ENCODE data around the gene LIPC. TPM values are rescaled to one million over a fixed set of nuclear protein-coding genes. Genes with fewer than 3 reads are reported as not detected.

LIPC gene
- total and polyA plus RNA-seq, 9 of the 15 experiments (the other 6 are each of a cell fraction or from before 2014, with no cell fraction given), result 0.07 to 0.41 (median 0.11) TPM; not detected in 2

DNA sequence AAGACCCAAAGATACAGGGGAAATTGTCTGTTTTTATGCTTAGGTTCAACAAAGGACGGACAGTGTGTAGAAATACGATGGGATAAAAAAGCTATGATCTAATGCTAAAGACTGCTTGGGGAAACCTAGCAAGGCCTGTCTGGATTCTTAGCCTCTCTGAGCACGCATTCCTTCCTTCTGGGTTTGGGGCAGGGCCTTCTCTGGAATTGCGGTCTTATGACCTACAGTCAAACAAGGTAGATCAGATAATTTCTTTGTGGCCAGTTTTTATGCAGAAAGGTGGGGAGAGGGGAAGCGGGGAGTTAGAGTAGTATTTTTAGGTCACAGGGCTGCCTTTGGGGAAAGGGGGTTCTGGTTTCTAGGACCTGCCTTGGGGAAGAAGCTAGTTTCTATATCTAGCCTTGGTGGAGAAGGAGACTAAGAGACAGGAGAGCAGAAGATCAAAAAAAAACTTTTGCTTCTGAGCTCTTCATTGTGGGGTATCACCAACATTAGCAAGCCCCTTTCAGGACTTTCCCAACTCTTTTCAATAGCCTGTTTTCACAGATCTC lies 39.1 kb upstream of the LIPC start:
- ATAC-seq (peak; percentile 69), FAIRE-seq (peak; percentile 23), DNase-seq (ENCODE audit: extremely low read depth in 1 of 4, low spot score in 3 of 4) (peak in 1 of 4 experiments; percentile 62)
- 16% methylated on average over 5 of the region's 5 CpGs for WGBS (ENCODE audit: insufficient coverage, low coverage, missing lambda C conversion rate)
- H3K79me2 ChIP-seq (ENCODE audit: control insufficient read depth, insufficient read depth, low read length), result no peaks in the 10 kb centered on the region
- H3K4me2 ChIP-seq (ENCODE audit: insufficient read depth, low read length), result peak overlapping the region; percentile 19; the same call in 1 of the 2 replicates
- H3K36me3 ChIP-seq (ENCODE audit: control insufficient read depth, insufficient read depth, low read length), result no peaks in the 10 kb centered on the region
- H2AFZ ChIP-seq (ENCODE audit: low read depth, low read length), result peak overlapping the region; percentile 81
- intact Hi-C loops (cut with micrococcal nuclease) (no loop called here), in situ Hi-C loops (cut with MboI) (no loop called here)
- CTCF ChIA-PET (ENCODE audit: low intra/inter-chr PET ratio), result no interaction called here
- H3K27me3 ChIP-seq (ENCODE audit: control insufficient read depth in 2 of 2, insufficient read depth in 2 of 2, low read length in 2 of 2), result no peaks in the 10 kb centered on the region
- H3K9me3 ChIP-seq (replicated peaks; ENCODE audit: control insufficient read depth, insufficient read depth, low read depth, low read length), result no peaks in the 10 kb centered on the region
- H3K9me1 ChIP-seq (ENCODE audit: control insufficient read depth, insufficient read depth, low read length), result no peaks in the 10 kb centered on the region
- H3K4me3 ChIP-seq, result no peak overlapping the region
- POLR2A ChIA-PET, result interaction anchor here (0.6 to 1.0 kb wide), 3 partner anchors 26 to 34 kb away, joined by 3 read pairs; no protein-coding TSS in a partner anchor
- no peaks in the 10 kb centered on the region for H4K20me1 ChIP-seq (replicated peaks; ENCODE audit: control insufficient read depth, insufficient read depth, low read length)
- H3K9ac ChIP-seq (ENCODE audit: insufficient read depth in 1 of 2, low read depth in 2 of 2, low read length in 2 of 2), result 0 out of 4 replicates have a peak overlapping the region, but pooled peaks of 1 of the 2 experiments have one; percentile 18
- H3K4me1 ChIP-seq (replicated peaks in 1 of 2; ENCODE audit: control insufficient read depth in 2 of 2, insufficient read depth in 2 of 2, low read length in 2 of 2), result peaks cover 0 to 25% of the 10 kb centered on the region in 2 experiments; a peak in 3 of 5 replicates
- no TSS peak for BruUV-seq (replicated peaks)
- peak overlapping the region; percentile 20; the same call in 1 of the 3 replicates for H3K27ac ChIP-seq (ENCODE audit: extremely low read depth, low read depth, low read length)
- TF ChIP-seq CBX5 (IDR thresholded peaks at IDR 0.05; ENCODE audit: borderline replicate concordance, low read depth) (no peak), ZNF316 (IDR thresholded peaks at IDR 0.05) (no peak), ZNF589 (CRISPR knock-in tag; IDR thresholded peaks at IDR 0.05; ENCODE audit: low read depth) (0 out of 2 replicates have a peak, but pooled peaks have one; percentile 33), ARID1B (IDR thresholded peaks at IDR 0.05) (peak; percentile 41; the same call in 1 of the 2 replicates), TAL1 (IDR thresholded peaks at IDR 0.05) (0 out of 2 replicates have a peak, but pooled peaks have one; percentile 5), CCAR2 (IDR thresholded peaks at IDR 0.05; ENCODE audit: low read depth, low read length) (no peak), NBN (IDR thresholded peaks at IDR 0.05; ENCODE audit: low read depth) (0 out of 2 replicates have a peak, but pooled peaks have one; percentile 21), TEAD1 (CRISPR knock-in tag; IDR thresholded peaks at IDR 0.05) (0 out of 4 replicates have a peak, but pooled peaks of 1 of the 2 experiments have one; percentile 35), ZEB2 (IDR thresholded peaks at IDR 0.05) (peak; percentile 71; the same call in 1 of the 2 replicates), JUND (IDR thresholded peaks at IDR 0.05; ENCODE audit: borderline replicate concordance, low read depth, low read length) (peak; percentile 21; the same call in 1 of the 2 replicates), JUND (tag; IDR thresholded peaks at IDR 0.05; ENCODE audit: borderline replicate concordance, low read depth, low read length) (peak; percentile 35; the same call in 1 of the 3 replicates), HEY1 (CRISPR knock-in tag; IDR thresholded peaks at IDR 0.05; ENCODE audit: borderline replicate concordance) (no peak), KLF1 (tag; IDR thresholded peaks at IDR 0.05) (no peak), SMARCE1 (IDR thresholded peaks at IDR 0.05) (peak; percentile 54; the same call in 1 of the 2 replicates), FOXJ2 (tag; IDR thresholded peaks at IDR 0.05) (peak; percentile 25; the same call in 1 of the 2 replicates), RCOR1 (IDR thresholded peaks at IDR 0.05; ENCODE audit: borderline replicate concordance in 1 of 2, low read depth in 2 of 2, low read length in 2 of 2) (0 out of 4 replicates have a peak, but pooled peaks of 1 of the 2 experiments have one; percentile 13), ZNF766 (CRISPR knock-in tag; conservative IDR thresholded peaks at IDR 0.05) (peak; percentile 47; the same call in 1 of the 2 replicates), MECOM (CRISPR knock-in tag; IDR thresholded peaks at IDR 0.05) (0 out of 2 replicates have a peak, but pooled peaks have one; percentile 30), JUN (IDR thresholded peaks at IDR 0.05; ENCODE audit: borderline replicate concordance, low read depth, low read length) (0 out of 2 replicates have a peak, but pooled peaks have one; percentile 30), JUN (CRISPR knock-in tag; IDR thresholded peaks at IDR 0.05; ENCODE audit: borderline replicate concordance) (no peak), CXXC5 (CRISPR knock-in tag; IDR thresholded peaks at IDR 0.05) (peak; percentile 47; the same call in 1 of the 2 replicates), KLF6 (CRISPR knock-in tag; IDR thresholded peaks at IDR 0.05; ENCODE audit: borderline replicate concordance) (peak; percentile 17; the same call in 1 of the 2 replicates)
- TF ChIP-seq, protein P1, sequence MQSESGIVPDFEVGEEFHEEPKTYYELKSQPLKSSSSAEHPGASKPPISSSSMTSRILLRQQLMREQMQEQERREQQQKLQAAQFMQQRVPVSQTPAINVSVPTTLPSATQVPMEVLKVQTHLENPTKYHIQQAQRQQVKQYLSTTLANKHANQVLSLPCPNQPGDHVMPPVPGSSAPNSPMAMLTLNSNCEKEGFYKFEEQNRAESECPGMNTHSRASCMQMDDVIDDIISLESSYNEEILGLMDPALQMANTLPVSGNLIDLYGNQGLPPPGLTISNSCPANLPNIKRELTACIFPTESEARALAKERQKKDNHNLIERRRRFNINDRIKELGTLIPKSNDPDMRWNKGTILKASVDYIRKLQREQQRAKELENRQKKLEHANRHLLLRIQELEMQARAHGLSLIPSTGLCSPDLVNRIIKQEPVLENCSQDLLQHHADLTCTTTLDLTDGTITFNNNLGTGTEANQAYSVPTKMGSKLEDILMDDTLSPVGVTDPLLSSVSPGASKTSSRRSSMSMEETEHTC (IDR thresholded peaks at IDR 0.05), result peak; percentile 52; the same call in 1 of the 2 replicates
